Astrocyte of the spinal cord (primary cell): ENCODE results near the gene MXD1.

Experiments used
- DNase-seq: peaks from one replicate; pipeline ENCODE4 v3.0.0; 2011; ENCODE audit warnings: low read depth, low spot score
- H3K4me3 ChIP-seq: 2 replicates; pipeline ENCODE4 v1.5.1; 2011; ENCODE audit warnings: low read depth, mild to moderate bottlenecking, low read length, moderate library complexity
- CTCF ChIP-seq: IDR thresholded peaks from 2 replicates; pipeline ENCODE4 v1.5.1; 2012; ENCODE audit warnings: low read depth, mild to moderate bottlenecking, low read length, inconsistent platforms
- in situ Hi-C: cut with HindIII; loops from 2 replicates; pipeline ENCODE4 v1.10.0; 2017; ENCODE audit warnings: low sequenced_read_pairs

Gene MXD1

GRCh38 chr2:69959425-69959824 lies 44.5 kb downstream of the MXD1 start:
- in situ Hi-C loops: no loop called here
- no peak for TF ChIP-seq CTCF
- no peak for DNase-seq
- no peak overlapping the region for H3K4me3 ChIP-seq

- no peak for TF ChIP-seq CTCF
- H3K4me3 ChIP-seq: no peak overlapping the region
- DNase-seq: no peak
- in situ Hi-C loops: no loop called here
Observed at GRCh38 chr2:69960821-69961220, 45.9 kb downstream of the MXD1 start.

GRCh38 chr2:69961496-69961895 lies 46.6 kb downstream of the MXD1 start, which contains the start of gene ASPRV1:
TSS of gene ASPRV1 (minus strand) at chr2:69961631. CDS start at chr2:69961436, 195 bp downstream.
- in situ Hi-C loops: no loop called here
- no peak for DNase-seq
- H3K4me3 ChIP-seq: no peak within 1 kb of the TSS
- no peak for TF ChIP-seq CTCF

GRCh38 chr2:69962986-69963730 lies 48.2 kb downstream of the MXD1 start:
- in situ Hi-C loops: no loop called here

GRCh38 chr2:69964353-69964841 lies 49.5 kb downstream of the MXD1 start:
- H3K4me3 ChIP-seq: no peak overlapping the region
- in situ Hi-C loops: no loop called here
- no peak for TF ChIP-seq CTCF
- DNase-seq: no peak

More at GRCh38 chr2:69962986-69963730, 48.2 kb downstream of the MXD1 start:
- no peak for DNase-seq
- no peak for TF ChIP-seq CTCF
- no peak overlapping the region for H3K4me3 ChIP-seq

GRCh38 chr2:69965756-69966445 lies 51.0 kb downstream of the MXD1 start:
- no peak for TF ChIP-seq CTCF
- in situ Hi-C loops: no loop called here
- DNase-seq: no peak
- H3K4me3 ChIP-seq: no peak overlapping the region
